Natural killer cell (primary cell): ENCODE results near the gene FUBP3. TPM values are rescaled to one million over a fixed set of nuclear protein-coding genes. Genes with fewer than 3 reads are reported as not detected.

ENCODE experiments used
- ATAC-seq, 3 donors: fragments of 150-1000 bp in 2 of 3; fragments of 200-7000 bp in 1 of 3; cut with Tn5 transposase; 1 replicate in 1 of 3; 2 replicates in 2 of 3; pipeline ENCODE4 v1.10.0; 2021; ENCODE audit warnings: mild to moderate bottlenecking in 2 of 3, moderate library complexity in 2 of 3
- DNase-seq, 2 donors: peaks; one replicate each; pipeline versions ENCODE4 v3.0.0 to v3.0.0-alpha.2; 2013 to 2021; ENCODE audit warnings: mixed read lengths in 1 of 2
- H3K27ac ChIP-seq: one replicate; pipeline ENCODE4 v1.5.1; 2013; ENCODE audit warnings: mild to moderate bottlenecking, low read length
- H3K27me3 ChIP-seq: one replicate; pipeline ENCODE4 v1.6.1; 2013; ENCODE audit warnings: low read length; ENCODE audit not compliant: control insufficient read depth, insufficient read depth
- H3K36me3 ChIP-seq: one replicate; pipeline ENCODE4 v1.6.1; 2013; ENCODE audit warnings: low read length; ENCODE audit not compliant: control insufficient read depth, insufficient read depth
- H3K4me1 ChIP-seq: one replicate; pipeline ENCODE4 v1.6.1; 2013; ENCODE audit warnings: low read length; ENCODE audit not compliant: control insufficient read depth, insufficient read depth
- H3K4me3 ChIP-seq: one replicate; pipeline ENCODE4 v1.5.1; 2013; ENCODE audit warnings: low read length
- H3K9me3 ChIP-seq: one replicate; pipeline ENCODE4 v1.6.1; 2013; ENCODE audit warnings: low read length; ENCODE audit not compliant: control insufficient read depth, insufficient read depth
- H3K27ac Mint-ChIP-seq, 2 donors: one replicate each; pipeline ENCODE4 v1.8.0; 2022; ENCODE audit warnings: mild to moderate bottlenecking in 2 of 2, mixed read lengths in 2 of 2, moderate library complexity in 1 of 2
- H3K27me3 Mint-ChIP-seq, 2 donors: one replicate each; pipeline ENCODE4 v1.8.0; 2022; ENCODE audit warnings: low read depth in 2 of 2, mixed read lengths in 2 of 2
- H3K36me3 Mint-ChIP-seq: one replicate; pipeline ENCODE4 v1.8.0; 2022; ENCODE audit warnings: mixed read lengths
- H3K4me1 Mint-ChIP-seq, 2 donors: one replicate each; pipeline ENCODE4 v1.8.0; 2022; ENCODE audit warnings: mixed read lengths in 2 of 2
- H3K4me3 Mint-ChIP-seq: one replicate; pipeline ENCODE4 v1.8.0; 2022; ENCODE audit warnings: mild to moderate bottlenecking, moderate library complexity, mixed read lengths
- H3K9me3 Mint-ChIP-seq, 2 donors: one replicate each; pipeline ENCODE4 v1.8.0; 2022; ENCODE audit warnings: mixed read lengths in 2 of 2
- CTCF ChIP-seq: fragments of 200-600 bp; IDR thresholded peaks from one replicate; pipeline ENCODE4 v1.8.0; 2022; ENCODE audit warnings: antibody characterized with exemption
- WGBS: methylation state at CpG from one replicate; pipeline ENCODE4 v1.1.7; 2013; ENCODE audit warnings: missing lambda C conversion rate; ENCODE audit not compliant: insufficient coverage; 5-methylcytosine and 5-hydroxymethylcytosine counted together
- intact Hi-C: fragments of 100-400 bp; cut with micrococcal nuclease; formaldehyde crosslinking; loops from one replicate; pipeline ENCODE4 v1.14.2; 2022
- total RNA-seq, 4 donors: library from RNA; stranded (reverse); fragments of 120-200 nt in 1 of 4; gene quantifications; one replicate each; pipeline versions ENCODE4 v1.2.3 to v1.2.4, GENCODE V29; 2013 to 2022

FUBP3 gene
- total RNA-seq, 3 donors from 2014 or later (not counting 1 experiment from before 2014, with no cell fraction given), result 40.8 to 45.2 (median 41.3) TPM

- no peak overlapping the region for H3K4me3 Mint-ChIP-seq
- Histone ChIP-seq H3K4me1 (peaks cover 13% of the 10 kb centered on the region), H3K9me3 (no peaks in the 10 kb centered on the region), H3K27ac (no peak overlapping the region), H3K36me3 (no peaks in the 10 kb centered on the region), H3K4me3 (no peak overlapping the region), H3K27me3 (peaks cover 45% of the 10 kb centered on the region)
- H3K4me1 Mint-ChIP-seq, result peaks cover 6 to 12% of the 10 kb centered on the region in 2 donors
- H3K36me3 Mint-ChIP-seq, result no peaks in the 10 kb centered on the region
- WGBS, result 3% methylated on average over 18 of the region's 26 CpGs
- DNase-seq (no peak), ATAC-seq (no peak)
- no peaks in the 10 kb centered on the region for H3K9me3 Mint-ChIP-seq
- intact Hi-C loops, result no loop called here
- H3K27me3 Mint-ChIP-seq, result peaks cover 27 to 39% of the 10 kb centered on the region in 2 donors
- H3K27ac Mint-ChIP-seq, result no peak overlapping the region
- no peak for TF ChIP-seq CTCF
Measured at GRCh38 chr9:130665029-130665430, 85.7 kb downstream of the FUBP3 start.

- Mint-ChIP-seq H3K27me3 (peaks cover 27 to 45% of the 10 kb centered on the region in 2 donors), H3K4me3 (peak overlapping the region; percentile 1), H3K36me3 (no peaks in the 10 kb centered on the region), H3K9me3 (no peaks in the 10 kb centered on the region), H3K27ac (no peak overlapping the region), H3K4me1 (peaks cover 6 to 12% of the 10 kb centered on the region in 2 donors)
- 6% methylated on average over 61 of the region's 61 CpGs for WGBS
- Histone ChIP-seq H3K27ac (no peak overlapping the region), H3K27me3 (peaks cover 45% of the 10 kb centered on the region), H3K4me1 (peaks cover 13% of the 10 kb centered on the region), H3K9me3 (no peaks in the 10 kb centered on the region), H3K4me3 (no peak overlapping the region), H3K36me3 (no peaks in the 10 kb centered on the region)
- intact Hi-C loops, result no loop called here
- ATAC-seq (peak in 1 of 3 donors; percentile 32), DNase-seq (no peak)
- no peak for TF ChIP-seq CTCF
Measured at GRCh38 chr9:130665431-130666392, 86.3 kb downstream of the FUBP3 start.

- no peak overlapping the region for H3K4me3 ChIP-seq
Measured at GRCh38 chr9:130666393-130667119, 87.2 kb downstream of the FUBP3 start.

More at GRCh38 chr9:130666393-130667119, 87.2 kb downstream of the FUBP3 start:
- H3K4me1 ChIP-seq, result peaks cover 13% of the 10 kb centered on the region
- Mint-ChIP-seq H3K27ac (no peak overlapping the region), H3K27me3 (peaks cover 27 to 45% of the 10 kb centered on the region in 2 donors), H3K4me3 (no peak overlapping the region), H3K9me3 (no peaks in the 10 kb centered on the region), H3K36me3 (no peaks in the 10 kb centered on the region), H3K4me1 (peaks cover 6 to 12% of the 10 kb centered on the region in 2 donors)
- ATAC-seq (no peak), DNase-seq (no peak)
- no peak for TF ChIP-seq CTCF
- 7% methylated on average over 60 of the region's 60 CpGs for WGBS
- no peaks in the 10 kb centered on the region for H3K9me3 ChIP-seq
- H3K36me3 ChIP-seq, result no peaks in the 10 kb centered on the region
- H3K27me3 ChIP-seq, result peaks cover 40% of the 10 kb centered on the region
- intact Hi-C loops, result no loop called here
- H3K27ac ChIP-seq, result no peak overlapping the region
